ENCODE measurements around the gene SORCS3. TPM values are rescaled to one million over a fixed set of nuclear protein-coding genes. Genes with fewer than 3 reads are reported as not detected.

The SORCS3 gene
- total RNA-seq, 1 donor from 2014 or later: not detected

DNA sequence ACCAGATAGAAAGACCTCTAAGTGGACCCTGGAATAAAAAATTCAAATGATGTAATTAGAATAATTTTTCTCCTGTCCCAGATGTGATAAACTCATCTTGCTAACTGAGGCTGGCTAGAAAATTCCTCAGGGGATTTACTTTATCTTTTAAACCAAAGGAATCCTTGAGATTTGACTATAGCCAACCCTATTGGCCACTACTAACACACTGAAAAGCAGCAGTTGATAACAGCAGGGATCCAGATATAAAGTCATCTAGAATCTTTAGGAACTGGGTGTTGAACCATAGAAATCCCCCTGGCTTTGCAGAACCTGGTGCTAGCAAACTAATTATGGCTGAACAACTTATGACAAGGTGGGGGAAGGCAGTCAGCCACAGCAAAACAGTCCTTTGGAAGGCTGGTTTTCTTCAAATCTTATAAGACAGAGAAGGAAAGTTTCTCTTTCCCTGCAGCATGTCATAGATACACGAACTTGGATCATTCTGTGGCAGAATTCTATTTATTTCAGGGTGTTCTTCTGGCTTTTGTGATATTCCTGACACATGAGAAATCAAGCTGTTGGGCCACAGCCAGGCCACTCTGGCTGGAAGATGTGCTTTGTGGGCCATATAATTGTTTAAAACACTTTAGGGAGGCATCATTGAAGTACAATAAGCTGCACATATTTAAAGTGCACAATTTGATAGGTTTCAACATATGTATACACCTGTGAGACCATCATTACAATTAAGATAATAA lies 643.6 kb downstream of the SORCS3 start:
- Mint-ChIP-seq H3K27me3 (ENCODE audit: low read depth) (no peaks in the 10 kb centered on the region), H3K9me3 (ENCODE audit: low read depth) (peaks cover 3% of the 10 kb centered on the region), H3K4me3 (ENCODE audit: unreplicated experiment) (no peak overlapping the region), H3K36me3 (ENCODE audit: low read depth) (no peaks in the 10 kb centered on the region), H3K27ac (ENCODE audit: unreplicated experiment) (no peak overlapping the region), H3K4me1 (ENCODE audit: low read depth) (no peaks in the 10 kb centered on the region)
- no peak for DNase-seq (ENCODE audit: low spot score)
- TF ChIP-seq, protein P1, sequence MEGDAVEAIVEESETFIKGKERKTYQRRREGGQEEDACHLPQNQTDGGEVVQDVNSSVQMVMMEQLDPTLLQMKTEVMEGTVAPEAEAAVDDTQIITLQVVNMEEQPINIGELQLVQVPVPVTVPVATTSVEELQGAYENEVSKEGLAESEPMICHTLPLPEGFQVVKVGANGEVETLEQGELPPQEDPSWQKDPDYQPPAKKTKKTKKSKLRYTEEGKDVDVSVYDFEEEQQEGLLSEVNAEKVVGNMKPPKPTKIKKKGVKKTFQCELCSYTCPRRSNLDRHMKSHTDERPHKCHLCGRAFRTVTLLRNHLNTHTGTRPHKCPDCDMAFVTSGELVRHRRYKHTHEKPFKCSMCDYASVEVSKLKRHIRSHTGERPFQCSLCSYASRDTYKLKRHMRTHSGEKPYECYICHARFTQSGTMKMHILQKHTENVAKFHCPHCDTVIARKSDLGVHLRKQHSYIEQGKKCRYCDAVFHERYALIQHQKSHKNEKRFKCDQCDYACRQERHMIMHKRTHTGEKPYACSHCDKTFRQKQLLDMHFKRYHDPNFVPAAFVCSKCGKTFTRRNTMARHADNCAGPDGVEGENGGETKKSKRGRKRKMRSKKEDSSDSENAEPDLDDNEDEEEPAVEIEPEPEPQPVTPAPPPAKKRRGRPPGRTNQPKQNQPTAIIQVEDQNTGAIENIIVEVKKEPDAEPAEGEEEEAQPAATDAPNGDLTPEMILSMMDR (IDR thresholded peaks at IDR 0.05): no peak

DNA sequence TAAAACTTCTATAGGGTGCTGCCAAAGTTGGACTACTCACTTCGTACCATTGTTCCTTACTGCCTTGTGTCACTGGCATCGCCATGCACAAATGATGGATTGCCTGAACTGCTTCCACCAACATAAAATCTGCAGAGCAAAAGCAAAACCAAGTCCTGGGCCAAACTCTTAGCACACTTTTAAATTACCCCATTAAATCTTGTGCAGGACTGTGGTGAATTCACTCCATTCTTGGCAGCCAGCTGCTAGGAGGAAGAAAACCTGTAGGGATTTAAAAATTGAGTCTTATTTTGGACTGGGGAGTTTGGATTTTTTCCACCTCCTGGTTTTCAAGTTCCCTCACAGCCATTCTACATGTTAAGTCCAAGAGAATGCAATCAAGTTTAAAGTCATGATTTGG lies 646.9 kb downstream of the SORCS3 start:
- H3K4me3 Mint-ChIP-seq (ENCODE audit: unreplicated experiment): no peak overlapping the region
- H3K36me3 Mint-ChIP-seq (ENCODE audit: low read depth): no peaks in the 10 kb centered on the region
- H3K4me1 Mint-ChIP-seq (ENCODE audit: low read depth): no peaks in the 10 kb centered on the region
- TF ChIP-seq, protein P1 (IDR thresholded peaks at IDR 0.05): no peak
- no peaks in the 10 kb centered on the region for H3K27me3 Mint-ChIP-seq (ENCODE audit: low read depth)
- H3K27ac Mint-ChIP-seq (ENCODE audit: unreplicated experiment): no peak overlapping the region
- peaks cover 3% of the 10 kb centered on the region for H3K9me3 Mint-ChIP-seq (ENCODE audit: low read depth)
- DNase-seq (ENCODE audit: low spot score): no peak

DNA sequence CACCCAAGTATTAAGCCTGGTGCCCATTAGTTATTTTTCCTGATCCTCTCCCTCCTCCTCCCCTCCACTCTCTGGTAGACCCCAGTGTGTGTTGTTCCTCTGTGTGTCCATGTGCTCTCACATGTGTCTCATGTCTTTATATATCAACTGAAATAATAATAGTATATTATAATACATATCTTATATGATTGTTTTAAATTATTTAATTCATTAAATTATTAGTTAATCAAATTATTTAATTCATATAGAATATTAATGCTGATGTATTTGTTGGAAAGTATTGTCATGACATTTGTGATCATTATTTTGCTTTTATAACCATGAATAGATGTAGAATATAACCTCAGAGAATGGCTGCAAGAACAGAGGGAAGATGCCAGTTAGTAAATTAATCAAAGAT lies 647.5 kb downstream of the SORCS3 start:
- Mint-ChIP-seq H3K27ac (ENCODE audit: unreplicated experiment) (no peak overlapping the region), H3K4me3 (ENCODE audit: unreplicated experiment) (no peak overlapping the region), H3K27me3 (ENCODE audit: low read depth) (no peaks in the 10 kb centered on the region)

DNA sequence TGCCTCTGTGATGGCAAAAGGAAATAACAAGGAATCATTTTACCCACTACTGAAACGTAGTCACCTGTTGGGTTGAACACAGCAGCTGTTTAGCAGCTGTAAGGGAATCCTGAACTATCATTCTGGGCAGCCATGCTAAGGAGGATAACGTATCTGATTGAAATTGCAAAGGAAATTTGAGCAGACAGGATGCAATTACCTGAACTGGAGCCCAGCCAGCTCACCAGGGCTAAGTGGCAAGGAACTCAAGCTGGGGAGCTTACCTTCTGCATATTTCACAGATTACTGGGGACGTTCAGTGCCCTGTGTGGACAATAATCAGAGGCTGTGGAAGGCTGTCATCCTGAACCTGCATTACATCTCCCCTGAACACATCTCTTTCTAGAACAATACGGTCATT lies 650.5 kb downstream of the SORCS3 start:
- no peaks in the 10 kb centered on the region for H3K4me1 Mint-ChIP-seq (ENCODE audit: low read depth)
- no peaks in the 10 kb centered on the region for H3K27me3 Mint-ChIP-seq (ENCODE audit: low read depth)
- H3K9me3 Mint-ChIP-seq (ENCODE audit: low read depth): peaks cover 11% of the 10 kb centered on the region
- no peak overlapping the region for H3K4me3 Mint-ChIP-seq (ENCODE audit: unreplicated experiment)
- H3K36me3 Mint-ChIP-seq (ENCODE audit: low read depth): no peaks in the 10 kb centered on the region
- no peak overlapping the region for H3K27ac Mint-ChIP-seq (ENCODE audit: unreplicated experiment)
- TF ChIP-seq, protein P1 (IDR thresholded peaks at IDR 0.05): no peak
- DNase-seq (ENCODE audit: low spot score): no peak

More for the DNA sequence above, 647.5 kb downstream of the SORCS3 start:
- Mint-ChIP-seq H3K36me3 (ENCODE audit: low read depth) (no peaks in the 10 kb centered on the region), H3K9me3 (ENCODE audit: low read depth) (peaks cover 3% of the 10 kb centered on the region), H3K4me1 (ENCODE audit: low read depth) (no peaks in the 10 kb centered on the region)
- TF ChIP-seq, protein P1 (IDR thresholded peaks at IDR 0.05): no peak
- no peak for DNase-seq (ENCODE audit: low spot score)

DNA sequence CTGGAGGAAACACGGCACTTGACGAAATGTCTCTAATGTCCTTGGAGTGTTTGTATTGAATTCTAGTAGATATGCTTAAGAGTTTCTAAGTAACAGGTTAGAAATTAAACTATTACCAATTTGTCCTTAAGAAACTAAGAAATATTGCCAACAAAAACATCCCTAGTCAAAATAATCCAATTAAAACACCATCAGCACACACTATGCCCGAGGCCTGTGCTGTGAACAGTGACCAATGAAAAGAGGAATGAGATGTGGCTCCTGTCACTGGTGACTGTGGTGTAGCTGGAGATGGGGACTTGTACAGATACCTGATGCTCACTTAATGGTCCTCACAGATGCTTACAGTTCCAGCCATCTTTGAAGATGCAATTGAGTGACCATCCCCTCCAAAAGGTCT lies 651.1 kb downstream of the SORCS3 start:
- TF ChIP-seq, protein P1 (IDR thresholded peaks at IDR 0.05): no peak
- no peak overlapping the region for H3K27ac Mint-ChIP-seq (ENCODE audit: unreplicated experiment)
- H3K4me3 Mint-ChIP-seq (ENCODE audit: unreplicated experiment): no peak overlapping the region

More for the DNA sequence above, 651.1 kb downstream of the SORCS3 start:
- no peaks in the 10 kb centered on the region for H3K36me3 Mint-ChIP-seq (ENCODE audit: low read depth)
- no peak for DNase-seq (ENCODE audit: low spot score)
- H3K4me1 Mint-ChIP-seq (ENCODE audit: low read depth): no peaks in the 10 kb centered on the region
- H3K9me3 Mint-ChIP-seq (ENCODE audit: low read depth): peaks cover 16% of the 10 kb centered on the region
- H3K27me3 Mint-ChIP-seq (ENCODE audit: low read depth): no peaks in the 10 kb centered on the region
